Cardiac fibroblast (primary cell): ENCODE measurements around the gene DEPDC1B.

ENCODE experiments used
- DNase-seq, 2 donors: peaks; one replicate each; pipeline versions ENCODE4 v3.0.0 to v3.0.0-alpha.2; 2010; ENCODE audit warnings: low read depth in 2 of 2
- H3K4me3 ChIP-seq, 2 donors: replicated peaks in 1 of 2; 1 replicate in 1 of 2; 2 replicates in 1 of 2; pipeline ENCODE4 v1.5.1; 2011; ENCODE audit warnings: low read depth in 2 of 2, low read length in 2 of 2, mild to moderate bottlenecking in 2 of 2, moderate library complexity in 1 of 2
- CTCF ChIP-seq: IDR thresholded peaks from one replicate; pipeline ENCODE4 v1.5.1; 2011; ENCODE audit warnings: low read depth, mild to moderate bottlenecking, low read length, inconsistent platforms

The DEPDC1B gene

DNA sequence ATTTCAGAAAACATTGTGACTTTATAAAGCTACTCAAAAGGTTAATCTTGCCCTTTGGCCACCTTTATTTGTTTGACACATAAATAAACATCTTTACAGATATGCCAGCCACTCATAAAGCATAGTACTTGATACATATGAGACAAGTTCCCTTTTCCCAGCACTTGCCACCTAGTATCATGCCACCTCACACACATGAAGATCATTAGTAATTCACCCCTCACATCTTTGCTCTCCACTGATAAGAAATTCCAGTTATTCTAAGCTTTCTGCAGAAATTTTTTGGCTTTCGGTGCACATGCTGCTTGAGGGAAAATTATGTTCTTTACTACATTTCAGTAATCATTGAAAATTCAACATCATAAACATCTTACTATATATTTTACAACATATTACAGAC is 59.1 kb downstream of the DEPDC1B start:
- H3K4me3 ChIP-seq: no peak overlapping the region
- DNase-seq: no peak
- TF ChIP-seq CTCF: no peak

DNA sequence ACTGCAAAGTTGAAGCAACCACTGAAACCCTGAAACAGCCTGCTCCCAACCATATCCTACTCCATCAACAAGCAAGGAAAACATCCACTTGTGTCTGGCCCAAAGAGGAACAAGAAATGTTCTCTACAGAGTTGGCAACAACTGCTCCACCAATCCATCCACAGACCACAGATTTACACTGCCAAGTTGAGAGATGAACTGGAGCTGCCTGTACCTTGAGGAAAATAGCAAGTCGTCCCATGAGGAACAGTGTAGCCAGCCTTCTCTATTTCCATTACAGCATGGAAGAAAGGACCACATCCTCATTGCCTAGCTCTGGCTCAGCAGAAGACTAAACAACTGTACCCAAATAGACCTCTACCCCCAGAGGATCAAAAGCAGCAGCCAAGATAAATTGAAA is 60.4 kb downstream of the DEPDC1B start:
- no peak for TF ChIP-seq CTCF
- H3K4me3 ChIP-seq: no peak overlapping the region
- DNase-seq: peak in 1 of 2 donors; percentile 5

DNA sequence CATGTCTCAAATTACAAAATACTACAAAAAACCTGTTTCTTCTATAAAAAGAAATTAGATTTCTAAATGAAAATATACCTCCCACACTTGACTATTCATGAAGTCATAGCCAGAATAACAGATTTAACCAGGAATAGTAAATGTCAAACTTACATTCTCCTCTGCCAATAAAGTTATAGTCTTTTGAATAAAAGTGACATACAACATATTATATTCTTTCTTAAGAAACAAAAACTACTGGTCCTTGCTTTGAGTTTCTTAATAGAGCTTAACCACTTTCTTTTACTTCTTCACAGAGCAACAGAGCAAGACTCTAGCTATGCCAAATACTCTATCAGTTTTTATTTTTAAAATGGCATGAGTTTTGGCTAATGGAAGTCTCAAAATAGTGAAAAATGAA is 61.7 kb downstream of the DEPDC1B start:
- no peak overlapping the region for H3K4me3 ChIP-seq
- TF ChIP-seq CTCF: no peak
- DNase-seq: no peak

GRCh38 chr5:60636644-60637043 is 63.3 kb downstream of the DEPDC1B start:
- H3K4me3 ChIP-seq: no peak overlapping the region
- no peak for DNase-seq
- no peak for TF ChIP-seq CTCF

DNA sequence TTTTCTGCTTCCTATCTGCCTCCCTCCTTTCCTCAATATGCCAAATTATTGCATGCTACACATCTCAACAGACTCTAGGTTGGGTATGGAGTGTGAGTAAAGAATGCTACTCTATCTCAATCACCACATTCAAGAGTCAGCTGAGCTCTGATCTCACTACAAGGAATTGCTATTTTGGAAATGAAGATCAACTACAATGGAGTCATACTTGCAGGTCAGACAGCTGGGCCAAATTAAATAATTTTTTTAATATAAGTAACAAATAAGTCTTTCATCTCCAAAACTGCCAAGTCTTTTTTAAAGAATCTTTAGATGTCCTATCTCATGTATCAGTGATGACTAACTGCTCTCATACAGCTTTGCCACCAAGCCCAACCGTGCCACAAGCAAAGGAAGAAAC is 64.0 kb downstream of the DEPDC1B start:
- no peak for TF ChIP-seq CTCF
- no peak for DNase-seq
- no peak overlapping the region for H3K4me3 ChIP-seq

- TF ChIP-seq CTCF: no peak
- peak in 1 of 2 donors; percentile 64 for DNase-seq
Observed at GRCh38 chr5:60634051-60634450, 65.9 kb downstream of the DEPDC1B start.

DNA sequence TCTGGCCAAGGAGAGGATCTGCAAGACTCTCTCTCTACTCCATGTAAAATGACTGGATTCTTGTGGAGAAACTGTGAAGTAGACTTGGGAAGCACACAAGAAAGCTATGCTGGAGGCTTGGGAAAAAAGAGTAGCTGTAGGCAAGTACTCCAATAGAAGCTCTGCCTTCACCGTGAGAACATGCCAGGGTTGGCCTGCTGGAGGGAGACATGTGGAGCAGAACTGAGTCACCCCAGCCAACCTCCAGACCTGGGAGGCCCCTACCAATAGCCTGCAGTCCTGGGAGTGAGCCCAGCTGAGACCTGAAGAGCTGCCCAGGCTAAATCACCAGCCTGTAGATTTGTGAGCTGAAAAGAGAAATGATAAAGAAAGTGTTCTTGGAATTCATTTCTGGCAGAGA is 66.6 kb downstream of the DEPDC1B start:
- no peak for TF ChIP-seq CTCF
- peak; percentile 61 to 95 for DNase-seq
- H3K4me3 ChIP-seq: no peak overlapping the region

More at GRCh38 chr5:60634051-60634450, 65.9 kb downstream of the DEPDC1B start:
- H3K4me3 ChIP-seq: no peak overlapping the region
